Measurements from ENCODE around the gene DDX5. TPM values are rescaled to one million over a fixed set of nuclear protein-coding genes. Genes with fewer than 3 reads are reported as not detected.
A peak's percentile ranks its signal among the peaks of the same experiment; 100 is the strongest.
"Not testable (repeated sequence)": the region's sequence is repeated elsewhere in the genome, so short reads cannot be mapped to it uniquely, and the experiment has no call there.

The DDX5 gene
- total RNA-seq, 1 experiment from 2014 or later, result 798 TPM

- ChIA-PET RAD21 (ENCODE audit: low non-redundant PET in 1 of 2, low total read pairs in 2 of 2, uncharacterized antibody in 2 of 2, unreplicated experiment in 2 of 2) (no interaction called here), CTCF (no interaction called here), POLR2A (no interaction called here)
- Histone ChIP-seq H3K9me2 (ENCODE audit: insufficient read depth) (no peaks in the 10 kb centered on the region), H3K27me3 (ENCODE audit: insufficient read depth, low read length) (no peaks in the 10 kb centered on the region), H3K4me2 (ENCODE audit: low read length) (no peak overlapping the region), H3K9ac (ENCODE audit: low read length) (no peak overlapping the region), H2AFZ (ENCODE audit: low read depth, low read length, poor library complexity, severe bottlenecking) (no peak overlapping the region), H3K4me3 (replicated peaks in 1 of 2; ENCODE audit: low read depth in 1 of 2, low read length in 2 of 2) (no peak overlapping the region), H3K9me3 (ENCODE audit: control insufficient read depth in 1 of 2, insufficient read depth in 1 of 2, low read depth in 1 of 2, low read length in 2 of 2) (no peaks in the 10 kb centered on the region), H4K20me1 (ENCODE audit: insufficient read depth) (no peaks in the 10 kb centered on the region), H3K36me3 (ENCODE audit: control insufficient read depth in 1 of 2, insufficient read depth in 2 of 2, low read length in 2 of 2) (no peaks in the 10 kb centered on the region), H3K27ac (ENCODE audit: low read depth, low read length) (no peak overlapping the region), H3K79me2 (ENCODE audit: insufficient read depth, low read length) (no peaks in the 10 kb centered on the region), H3K4me1 (ENCODE audit: control insufficient read depth in 1 of 2, insufficient read depth in 2 of 2, low read length in 2 of 2) (peaks cover 12 to 36% of the 10 kb centered on the region in 2 experiments)
- ATAC-seq, result no peak
- TF ChIP-seq YY1 (IDR thresholded peaks at IDR 0.05; ENCODE audit: extremely low read depth, insufficient replicate concordance, low read depth, low read length) (no peak), CBX3 (IDR thresholded peaks at IDR 0.05; ENCODE audit: low read depth) (no peak), JUND (IDR thresholded peaks at IDR 0.05) (no peak), CEBPB (IDR thresholded peaks at IDR 0.05; ENCODE audit: low read depth) (no peak), SP1 (IDR thresholded peaks at IDR 0.05; ENCODE audit: low read depth) (no peak), REST (IDR thresholded peaks at IDR 0.05; ENCODE audit: low read depth) (no peak), MAX (IDR thresholded peaks at IDR 0.05) (no peak)
- DNase-seq (ENCODE audit: low read depth, low spot score), result no peak
- no TSS peak for BruUV-seq (replicated peaks)
- intact Hi-C loops (cut with micrococcal nuclease), result no loop called here
Observed at GRCh38 chr17:64461788-64462187, 44.3 kb downstream of the DDX5 start.

GRCh38 chr17:64460955-64461354 is 45.1 kb downstream of the DDX5 start:
- BruUV-seq (replicated peaks), result no TSS peak
- CTCF ChIA-PET, result no interaction called here

GRCh38 chr17:64459818-64460217 is 46.3 kb downstream of the DDX5 start:
- peak overlapping the region; percentile 66 for H3K4me2 ChIP-seq (ENCODE audit: low read length)
- H4K20me1 ChIP-seq (ENCODE audit: insufficient read depth); ATAC-seq; H3K27ac ChIP-seq (ENCODE audit: low read depth, low read length); CTCF ChIA-PET; intact Hi-C loops (cut with micrococcal nuclease); POLR2A ChIA-PET; H3K9me2 ChIP-seq (ENCODE audit: insufficient read depth); H3K4me3 ChIP-seq (replicated peaks in 1 of 2; ENCODE audit: low read depth in 1 of 2, low read length in 2 of 2); H3K9me3 ChIP-seq (ENCODE audit: control insufficient read depth in 1 of 2, insufficient read depth in 1 of 2, low read depth in 1 of 2, low read length in 2 of 2); H2AFZ ChIP-seq (ENCODE audit: low read depth, low read length, poor library complexity, severe bottlenecking); BruUV-seq (replicated peaks); RAD21 ChIA-PET (ENCODE audit: low non-redundant PET in 1 of 2, low total read pairs in 2 of 2, uncharacterized antibody in 2 of 2, unreplicated experiment in 2 of 2); DNase-seq (ENCODE audit: low read depth, low spot score); H3K36me3 ChIP-seq (ENCODE audit: control insufficient read depth in 1 of 2, insufficient read depth in 2 of 2, low read length in 2 of 2); H3K27me3 ChIP-seq (ENCODE audit: insufficient read depth, low read length); H3K79me2 ChIP-seq (ENCODE audit: insufficient read depth, low read length): not testable (repeated sequence)
- 0 out of 2 replicates have a peak overlapping the region, but pooled peaks have one; percentile 7 for H3K9ac ChIP-seq (ENCODE audit: low read length)
- H3K4me1 ChIP-seq (ENCODE audit: control insufficient read depth in 1 of 2, insufficient read depth in 2 of 2, low read length in 2 of 2), result peaks cover 7 to 28% of the 10 kb centered on the region in 2 experiments

More at GRCh38 chr17:64460955-64461354, 45.1 kb downstream of the DDX5 start:
- Histone ChIP-seq H3K36me3 (ENCODE audit: control insufficient read depth in 1 of 2, insufficient read depth in 2 of 2, low read length in 2 of 2) (no peaks in the 10 kb centered on the region), H3K4me2 (ENCODE audit: low read length) (no peak overlapping the region), H3K9me3 (ENCODE audit: control insufficient read depth in 1 of 2, insufficient read depth in 1 of 2, low read depth in 1 of 2, low read length in 2 of 2) (no peaks in the 10 kb centered on the region), H4K20me1 (ENCODE audit: insufficient read depth) (no peaks in the 10 kb centered on the region), H2AFZ (ENCODE audit: low read depth, low read length, poor library complexity, severe bottlenecking) (no peak overlapping the region), H3K9me2 (ENCODE audit: insufficient read depth) (no peaks in the 10 kb centered on the region), H3K27ac (ENCODE audit: low read depth, low read length) (no peak overlapping the region), H3K79me2 (ENCODE audit: insufficient read depth, low read length) (no peaks in the 10 kb centered on the region), H3K9ac (ENCODE audit: low read length) (no peak overlapping the region), H3K4me3 (replicated peaks in 1 of 2; ENCODE audit: low read depth in 1 of 2, low read length in 2 of 2) (no peak overlapping the region), H3K4me1 (ENCODE audit: control insufficient read depth in 1 of 2, insufficient read depth in 2 of 2, low read length in 2 of 2) (peaks cover 7 to 32% of the 10 kb centered on the region in 2 experiments), H3K27me3 (ENCODE audit: insufficient read depth, low read length) (no peaks in the 10 kb centered on the region)
- RAD21 ChIA-PET (ENCODE audit: low non-redundant PET in 1 of 2, low total read pairs in 2 of 2, uncharacterized antibody in 2 of 2, unreplicated experiment in 2 of 2), result no interaction called here
- ATAC-seq (no peak), DNase-seq (ENCODE audit: low read depth, low spot score) (no peak)
- TF ChIP-seq MAX (IDR thresholded peaks at IDR 0.05), result no peak
- TF ChIP-seq RAD21 (IDR thresholded peaks at IDR 0.05; ENCODE audit: low read depth), result no peak
- TF ChIP-seq TCF7L2 (IDR thresholded peaks at IDR 0.05; ENCODE audit: borderline replicate concordance, extremely low read depth, insufficient read depth, insufficient read length), result no peak
- TF ChIP-seq SRF (IDR thresholded peaks at IDR 0.05; ENCODE audit: low read depth), result no peak
- TF ChIP-seq EZH2 (IDR thresholded peaks at IDR 0.05), result no peak
- TF ChIP-seq CBX3 (IDR thresholded peaks at IDR 0.05; ENCODE audit: low read depth), result no peak
- TF ChIP-seq JUND (IDR thresholded peaks at IDR 0.05), result no peak
- TF ChIP-seq POLR2AphosphoS5 (IDR thresholded peaks at IDR 0.05; ENCODE audit: low read depth, low read length), result no peak
- POLR2A ChIA-PET, result no interaction called here
- intact Hi-C loops (cut with micrococcal nuclease), result no loop called here
